ENCODE results near the gene SRI. TPM values are rescaled to one million over a fixed set of nuclear protein-coding genes. Genes with fewer than 3 reads are reported as not detected.

The SRI gene
- total and polyA plus RNA-seq, 2 donors (not counting 3 experiments of a cell fraction or from before 2014, with no cell fraction given), result 121 to 204 TPM

GRCh38 chr7:88269586-88269985, 49.7 kb upstream of the SRI start:
- Histone ChIP-seq H3K36me3 (ENCODE audit: control insufficient read depth in 2 of 2, extremely low read depth in 1 of 2, insufficient read depth in 2 of 2, low read length in 2 of 2) (no peaks in the 10 kb centered on the region), H3K27ac (ENCODE audit: insufficient read depth, low read depth, low read length) (no peak overlapping the region), H4K20me1 (replicated peaks; ENCODE audit: control insufficient read depth, extremely low read depth, insufficient read depth, low read length) (no peaks in the 10 kb centered on the region), H2AFZ (ENCODE audit: low read depth, low read length) (no peak overlapping the region), H3K27me3 (ENCODE audit: control insufficient read depth in 2 of 2, insufficient read depth in 2 of 2, low read length in 2 of 2) (no peaks in the 10 kb centered on the region), H3K9me3 (replicated peaks; ENCODE audit: control insufficient read depth, insufficient read depth, low read length) (no peaks in the 10 kb centered on the region), H3K4me3 (replicated peaks in 1 of 3; ENCODE audit: insufficient read depth in 1 of 3, low read depth in 1 of 3, low read length in 3 of 3) (no peak overlapping the region), H3K9ac (replicated peaks; ENCODE audit: extremely low read depth, insufficient read depth, low read length) (no peak overlapping the region), H3K4me1 (ENCODE audit: control insufficient read depth, extremely low read depth, insufficient read depth, low read length) (no peaks in the 10 kb centered on the region), H3K79me2 (ENCODE audit: control insufficient read depth, insufficient read depth, low read length) (no peaks in the 10 kb centered on the region), H3K9me1 (replicated peaks; ENCODE audit: control insufficient read depth, extremely low read depth, insufficient read depth, low read length) (no peaks in the 10 kb centered on the region), H3K4me2 (ENCODE audit: insufficient read depth, low read length) (no peak overlapping the region)
- DNase-seq (ENCODE audit: low read depth, low spot score) (no peak), FAIRE-seq (no peak)
- ChIA-PET CTCF (no interaction called here), POLR2A (no interaction called here)
- dilution Hi-C loops (cut with MboI; ENCODE audit: extremely low pct_ligation_motif_present, low sequenced_read_pairs), result no loop called here
- TF ChIP-seq MAX (IDR thresholded peaks at IDR 0.05; ENCODE audit: insufficient read depth, insufficient read length), result no peak
- no peak for TF ChIP-seq EZH2 (IDR thresholded peaks at IDR 0.05; ENCODE audit: borderline replicate concordance, low read depth, low read length, severe bottlenecking)
- TF ChIP-seq MYC (IDR thresholded peaks at IDR 0.05; ENCODE audit: low read depth, low read length), result no peak
- TF ChIP-seq POLR2AphosphoS5 (IDR thresholded peaks at IDR 0.05; ENCODE audit: insufficient read depth, low read depth, low read length), result no peak
- TF ChIP-seq GATA2 (IDR thresholded peaks at IDR 0.05; ENCODE audit: insufficient read depth, insufficient read length, low read depth, low read length), result no peak
- TF ChIP-seq POLR2A (IDR thresholded peaks at IDR 0.05; ENCODE audit: low read depth, low read length), result no peak
- no peak for TF ChIP-seq JUN (IDR thresholded peaks at IDR 0.05; ENCODE audit: borderline replicate concordance, insufficient read depth, insufficient read length, low read depth)
- no peak for TF ChIP-seq FOS (IDR thresholded peaks at IDR 0.05; ENCODE audit: borderline replicate concordance, insufficient read depth, low read length)
- TF ChIP-seq CTCF (IDR thresholded peaks at IDR 0.05; ENCODE audit: extremely low read depth in 1 of 2, insufficient read depth in 1 of 2, low read depth in 1 of 2, low read length in 2 of 2), result no peak
- no TSS peak for BruUV-seq (replicated peaks)
- intact Hi-C loops (cut with micrococcal nuclease), result no loop called here

All from endothelial cell of umbilical vein (primary cell).